Stimulated activated CD8-positive, alpha-beta memory T cell treated with anti-CD3 and anti-CD28 coated beads, Interleukin-15, amount 100 ng/mL, for 1 hour (primary cell): ENCODE measurements around the gene KRT28.
"Not testable (repeated sequence)": the region's sequence is repeated elsewhere in the genome, so short reads cannot be mapped to it uniquely, and the experiment has no call there.

ENCODE experiments used
- DNase-seq: peaks from one replicate; pipeline ENCODE4 v3.0.0-alpha.2; 2020; ENCODE audit warnings: low read depth

The KRT28 gene

DNA sequence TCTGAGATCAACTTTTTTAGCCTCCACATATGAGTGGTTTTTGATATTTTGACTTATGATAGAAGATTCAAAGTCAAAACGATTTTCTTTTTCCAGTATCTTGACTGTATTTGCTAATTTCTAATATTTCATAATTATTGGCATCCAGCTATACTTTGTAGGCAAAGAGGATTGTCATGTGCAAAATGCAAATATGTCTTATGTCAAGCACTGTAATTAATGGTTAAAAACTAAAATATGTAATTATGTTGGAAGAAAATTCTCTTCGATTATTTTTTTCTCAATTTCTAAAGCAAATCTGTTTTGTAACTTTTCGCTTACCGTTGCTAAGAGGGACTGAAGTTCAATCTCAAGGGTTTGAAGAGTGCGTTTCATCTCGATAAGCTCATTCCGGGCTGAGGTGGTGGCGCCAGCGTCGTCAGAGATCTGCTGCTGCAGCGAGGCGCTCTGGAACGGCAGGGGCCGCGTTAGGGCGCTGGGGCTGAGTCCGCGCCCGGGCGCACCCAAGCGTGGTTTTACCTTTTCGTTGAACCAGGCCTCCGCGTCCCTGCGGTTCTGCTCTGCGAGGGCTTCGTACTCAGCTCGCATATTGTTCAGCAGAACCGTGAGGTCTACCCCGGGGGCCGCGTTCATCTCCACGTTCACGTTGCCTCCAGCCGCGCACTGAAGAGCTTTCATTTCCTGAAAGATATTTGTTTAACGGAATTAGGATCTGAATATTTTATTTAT, 20.4 kb downstream of the KRT28 start:
- no peak for DNase-seq

DNA sequence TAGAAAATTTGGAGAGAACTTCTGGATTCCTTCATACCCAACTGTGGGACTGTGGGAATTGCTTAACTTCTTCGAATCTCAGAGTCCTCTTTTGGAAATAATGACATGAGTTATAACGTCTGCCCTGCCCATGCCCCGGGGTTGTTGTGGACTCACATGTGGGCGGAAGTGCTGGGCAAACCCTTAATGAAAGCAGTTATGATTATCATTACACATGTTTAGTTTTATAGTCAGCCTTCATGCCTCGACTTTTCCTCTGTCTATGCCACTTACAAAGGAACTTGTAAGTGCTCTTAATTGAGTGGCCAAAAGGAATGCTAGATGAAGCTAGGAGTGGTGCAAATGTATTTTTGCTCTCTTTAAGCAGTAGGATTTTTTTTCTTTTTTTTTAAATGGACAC, 21.3 kb downstream of the KRT28 start:
- DNase-seq: no peak

DNA sequence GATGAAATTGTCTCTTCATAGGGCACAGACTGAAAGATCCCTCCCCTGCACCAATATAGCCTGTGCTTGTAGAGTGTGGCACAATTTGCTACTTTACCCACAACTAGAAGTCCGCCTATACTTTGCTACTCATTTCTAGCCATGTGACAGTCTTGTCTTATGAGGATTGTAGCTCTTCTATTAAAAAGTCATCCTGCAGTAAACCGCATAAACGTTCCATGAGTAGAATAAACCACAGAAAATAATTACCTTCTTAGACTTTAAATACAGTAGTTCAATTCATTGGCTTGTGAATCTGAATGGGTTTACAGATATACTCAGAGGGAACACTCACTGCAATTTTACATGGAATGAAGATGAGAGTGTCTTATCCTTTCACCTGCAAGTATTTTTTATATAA, 21.8 kb downstream of the KRT28 start:
- no peak for DNase-seq

DNA sequence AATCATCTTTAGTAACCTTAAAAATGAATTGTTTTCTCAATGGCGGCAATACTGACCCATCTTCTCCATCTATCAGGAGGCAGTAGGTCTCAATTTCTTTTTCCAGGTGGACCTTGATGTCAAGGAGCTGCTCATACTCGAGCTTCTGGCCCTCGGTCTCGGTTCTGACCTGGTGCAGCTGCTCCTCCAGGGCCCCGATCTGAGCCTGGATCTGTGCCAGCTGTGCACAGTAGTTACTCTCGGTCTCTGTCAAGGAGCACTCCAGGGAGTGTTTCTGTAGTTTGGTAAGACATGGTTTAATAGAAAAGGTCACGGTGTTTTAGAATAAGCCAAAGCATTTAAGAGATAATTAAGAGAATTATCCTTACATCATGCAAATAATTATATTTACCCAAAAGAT, 22.3 kb downstream of the KRT28 start:
- no peak for DNase-seq

DNA sequence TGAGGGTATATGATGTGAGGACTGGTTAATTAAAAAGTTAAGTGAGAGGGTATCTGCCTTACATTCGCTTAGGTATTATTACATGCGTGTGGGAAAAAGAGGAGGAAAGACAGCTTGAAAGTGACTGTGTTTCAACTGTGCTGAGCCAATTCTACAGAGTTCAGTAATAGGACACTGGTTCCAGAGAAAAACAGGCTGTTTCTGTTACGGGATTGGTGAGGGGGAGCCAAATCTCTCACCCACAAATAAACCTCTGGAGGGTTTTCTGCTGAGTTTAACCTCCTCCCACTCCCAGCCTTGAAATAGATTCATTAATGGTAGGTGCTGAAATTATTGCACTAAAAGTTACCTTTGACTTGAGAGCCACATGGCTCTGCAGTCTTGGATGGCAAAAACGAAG, 23.8 kb downstream of the KRT28 start:
- no peak for DNase-seq

DNA sequence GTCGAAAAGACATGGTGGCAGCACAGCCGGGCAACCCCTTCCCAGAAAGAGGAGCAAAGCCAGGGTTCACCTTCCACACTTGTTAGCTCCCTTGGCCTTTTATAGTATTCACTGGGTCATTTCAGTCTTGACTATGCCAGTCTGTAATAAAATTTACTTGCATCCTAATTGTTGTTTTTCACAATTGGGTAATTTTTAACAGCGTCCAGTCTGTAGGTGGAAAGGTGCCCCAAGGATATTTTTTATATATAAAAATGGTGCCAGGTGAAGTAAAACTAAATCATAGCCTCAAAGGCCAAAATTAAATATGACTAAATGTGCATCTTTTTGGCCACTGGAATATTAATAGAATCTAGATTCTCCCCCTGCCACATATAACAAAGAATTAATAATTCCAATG, 27.7 kb downstream of the KRT28 start, which contains the start of gene KRT26:
Gene KRT26, minus strand, starts transcription at position 101 of the 400 bp plus-strand sequence. Its CDS starts 88 bp downstream, at position 13.
- DNase-seq: no peak

DNA sequence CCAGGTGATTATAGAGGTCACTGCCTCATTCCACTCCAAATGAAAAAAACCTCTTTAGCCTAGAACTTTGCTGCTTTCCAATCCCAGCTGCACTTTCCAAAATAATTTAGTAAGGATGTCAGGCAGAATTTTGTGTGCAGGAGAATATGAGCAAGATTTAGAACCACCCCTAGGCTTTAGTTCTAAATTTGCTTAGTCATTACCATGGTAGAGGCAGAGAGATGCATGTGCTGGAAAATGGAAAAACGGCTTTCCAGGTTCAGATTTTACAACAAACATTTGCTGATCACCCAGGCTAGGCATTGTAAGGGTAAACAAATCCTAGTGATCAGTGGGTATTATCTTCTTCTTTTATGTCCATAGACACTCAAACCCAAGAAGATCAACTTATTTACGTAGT, 34.1 kb downstream of the KRT28 start:
- DNase-seq: no peak

DNA sequence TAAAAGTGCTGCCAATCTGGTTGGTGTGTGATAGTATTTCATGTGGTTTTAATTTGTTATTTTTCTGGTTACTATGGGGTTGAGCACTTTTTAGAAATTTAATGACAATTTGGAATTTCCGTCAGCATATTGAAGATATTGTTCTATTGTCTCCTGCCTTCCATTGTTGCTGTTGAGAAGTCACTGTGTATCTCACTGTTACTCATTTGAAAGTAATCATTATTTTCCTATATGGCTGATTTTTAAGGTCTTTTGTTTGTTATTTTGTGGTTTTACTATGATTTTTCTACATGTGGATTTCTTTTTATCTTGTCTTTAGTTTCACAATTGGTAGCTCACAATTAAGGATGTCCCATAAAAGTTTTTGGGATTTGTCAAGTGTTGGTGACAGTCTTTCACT, 36.0 kb downstream of the KRT28 start:
- no peak for DNase-seq

DNA sequence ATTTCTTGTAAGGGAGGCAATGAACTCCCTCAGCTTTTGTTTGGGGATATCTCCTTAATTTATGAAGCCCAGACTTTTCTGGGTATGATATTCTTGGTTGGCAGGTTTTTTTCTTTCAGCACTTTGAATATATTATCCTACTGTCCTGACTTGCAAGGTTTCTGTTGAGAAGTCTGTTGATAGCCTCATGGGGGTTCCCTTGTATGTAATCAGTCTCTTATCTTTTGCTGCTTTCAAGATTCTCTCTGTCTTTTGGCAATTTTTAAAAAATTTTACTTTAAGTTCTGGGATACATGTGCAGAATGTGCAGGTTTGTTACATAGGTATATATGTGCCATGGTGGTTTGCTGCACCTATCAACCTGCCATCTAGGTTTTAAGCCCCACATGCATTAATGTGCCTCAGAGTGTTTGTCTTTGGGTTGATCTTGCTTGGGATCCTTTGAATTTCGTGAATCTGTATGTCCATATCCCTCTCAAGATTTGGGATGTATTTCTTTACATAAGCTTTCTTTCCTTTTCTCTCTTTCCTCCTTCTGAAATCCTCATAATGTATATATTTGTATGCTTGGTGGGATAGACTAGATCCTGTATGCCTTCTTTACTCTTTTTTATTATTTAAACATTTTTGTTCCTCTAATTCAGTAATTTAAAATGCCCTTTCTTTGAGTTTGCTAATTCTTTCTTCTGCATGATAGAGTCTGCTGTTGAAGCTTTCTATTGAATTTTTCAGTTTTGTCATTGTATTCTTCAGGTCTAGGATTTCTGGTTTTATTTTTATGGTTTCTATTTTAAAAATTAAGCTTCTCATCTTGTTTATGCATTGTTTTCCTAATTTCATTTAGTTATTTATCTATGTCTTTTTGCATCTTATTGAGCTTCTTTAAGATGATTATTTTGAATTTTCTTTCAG, 39.4 kb downstream of the KRT28 start:
- no peak for DNase-seq

DNA sequence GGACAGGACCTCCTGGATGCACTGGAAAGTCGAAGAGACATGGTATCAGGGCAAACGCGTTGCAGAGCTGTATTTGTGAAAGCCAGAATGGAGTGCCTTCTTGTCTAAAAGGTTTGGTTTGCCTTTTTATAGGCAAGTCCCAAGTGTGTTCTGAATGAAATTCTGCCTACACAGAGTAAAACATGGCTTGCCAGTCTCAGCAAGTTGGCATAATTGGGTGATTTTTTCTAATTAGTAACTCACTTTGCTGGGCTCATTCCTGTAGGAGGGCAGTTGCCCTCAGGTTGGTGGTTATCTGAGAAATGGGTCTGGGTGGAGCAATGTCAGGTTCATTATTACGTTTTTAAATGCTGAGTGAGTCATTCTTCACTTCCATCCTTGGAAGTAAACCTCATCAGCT, 44.5 kb downstream of the KRT28 start, which contains the start of gene KRT25:
Gene KRT25, minus strand, starts transcription at position 101 of the 400 bp plus-strand sequence. Its CDS starts 60 bp downstream, at position 41.
- no peak for DNase-seq

DNA sequence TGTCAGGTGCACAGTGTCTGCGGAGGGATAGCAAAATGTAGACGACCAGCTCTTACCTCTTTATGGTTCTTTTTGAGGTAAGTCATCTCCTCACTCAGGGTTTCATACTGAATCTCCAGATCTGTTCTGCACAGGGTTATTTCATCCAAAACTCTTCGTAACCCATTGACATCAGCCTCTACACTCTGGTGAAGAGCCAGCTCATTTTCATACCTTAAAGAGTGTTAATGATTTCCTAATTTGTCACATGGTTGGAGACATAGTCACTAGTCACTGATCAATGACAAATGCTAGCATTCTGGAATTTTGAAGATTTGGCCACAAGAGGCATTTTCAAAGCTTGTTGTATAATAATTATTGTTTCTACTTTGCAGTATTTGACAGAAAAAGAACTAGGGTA, 46.0 kb downstream of the KRT28 start:
- no peak for DNase-seq

DNA sequence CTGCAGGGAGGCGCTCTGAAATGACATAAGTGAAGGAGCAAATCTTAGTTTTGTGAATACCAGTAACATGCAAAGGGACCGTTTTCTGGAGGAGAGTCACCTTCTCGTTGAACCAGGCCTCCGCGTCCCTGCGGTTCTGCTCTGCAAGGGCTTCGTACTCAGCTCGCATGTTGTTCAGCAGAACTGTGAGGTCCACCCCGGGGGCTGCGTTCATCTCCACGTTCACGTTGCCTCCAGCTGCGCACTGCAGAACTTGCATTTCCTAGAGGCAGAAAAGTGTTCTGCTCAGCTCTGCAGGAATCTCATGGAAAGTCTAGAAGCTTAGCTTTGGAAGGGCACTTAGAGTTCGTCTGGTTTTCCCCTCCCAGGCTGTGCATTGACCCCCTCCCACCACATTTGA, 48.7 kb downstream of the KRT28 start:
- no peak for DNase-seq

DNA sequence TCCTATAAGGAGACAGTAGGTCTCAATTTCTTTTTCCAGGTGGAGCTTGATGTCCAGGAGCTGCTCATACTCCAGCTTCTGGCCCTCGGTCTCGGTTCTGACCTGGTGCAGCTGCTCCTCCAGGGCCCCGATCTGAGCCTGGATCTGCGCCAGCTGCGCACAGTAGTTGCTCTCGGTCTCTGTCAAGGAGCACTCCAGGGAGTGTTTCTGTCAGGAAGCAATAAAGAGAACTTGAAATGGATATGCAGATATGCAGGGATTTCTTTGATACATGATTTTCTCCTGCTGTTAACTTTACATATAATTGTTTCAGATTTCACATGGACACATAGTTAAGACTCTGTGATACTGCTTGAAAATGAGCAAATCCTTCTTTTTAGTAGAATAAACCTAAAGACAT, 49.4 kb downstream of the KRT28 start:
- DNase-seq: no peak

DNA sequence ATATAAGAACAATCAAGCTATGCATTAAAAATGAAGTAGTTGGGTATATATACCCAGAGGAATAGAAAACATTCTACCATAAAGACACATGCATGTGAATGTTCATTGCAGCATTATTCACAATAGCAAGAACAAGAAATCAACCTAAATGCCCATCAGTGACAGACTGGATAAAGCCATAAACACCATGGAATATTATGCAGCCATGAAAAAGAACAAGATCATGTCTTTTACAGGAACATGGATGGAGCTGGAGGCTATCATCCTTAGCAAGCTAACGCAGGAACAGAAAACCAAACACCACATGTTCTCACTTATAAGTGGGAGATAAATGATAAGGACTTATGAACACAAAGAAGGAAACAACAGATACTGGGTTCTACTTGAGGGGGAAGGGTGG, 51.1 kb downstream of the KRT28 start:
- not testable (repeated sequence) for DNase-seq
